ENCODE results near the gene TMEM218. TPM values are rescaled to one million over a fixed set of nuclear protein-coding genes. Genes with fewer than 3 reads are reported as not detected.

TMEM218 gene
- total and polyA plus RNA-seq, 2 donors (not counting 3 experiments of a cell fraction or from before 2014, with no cell fraction given): 23.8 to 45.1 TPM

DNA sequence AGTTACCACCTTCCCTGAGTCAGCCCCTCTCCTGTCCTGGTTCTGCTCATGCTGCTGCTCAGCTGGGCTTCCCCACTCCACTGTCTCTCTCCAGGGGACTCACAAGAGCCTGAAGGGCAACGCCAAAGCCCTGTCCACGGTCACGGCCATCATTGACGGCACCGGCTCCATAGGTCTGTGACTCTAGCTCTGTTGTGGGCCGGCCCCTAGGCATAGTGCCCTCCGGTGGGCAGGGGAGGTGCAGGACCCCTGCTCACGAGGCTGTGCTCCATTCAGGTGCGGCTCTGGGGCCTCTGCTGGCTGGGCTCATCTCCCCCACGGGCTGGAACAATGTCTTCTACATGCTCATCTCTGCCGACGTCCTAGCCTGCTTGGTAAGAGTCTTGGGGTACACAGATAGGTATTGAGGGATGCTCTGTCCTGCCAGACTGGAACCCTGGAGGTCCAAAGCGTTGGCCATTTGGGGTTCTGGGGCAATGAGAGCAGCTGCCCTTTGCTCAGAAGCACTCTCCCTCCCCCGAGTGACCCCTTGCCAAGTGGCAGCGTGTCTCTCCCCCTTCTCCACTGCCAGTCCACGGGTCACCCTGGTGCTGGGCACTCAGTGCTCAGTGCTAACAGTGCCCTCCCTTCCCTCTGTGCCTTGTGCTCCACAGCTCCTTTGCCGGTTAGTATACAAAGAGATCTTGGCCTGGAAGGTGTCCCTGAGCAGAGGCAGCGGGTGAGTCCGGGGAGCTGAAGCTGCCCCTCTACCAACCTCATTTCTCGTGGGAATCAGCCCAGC lies 25.9 kb downstream of the TMEM218 start:
- Histone ChIP-seq H3K4me1 (ENCODE audit: control insufficient read depth, extremely low read depth, insufficient read depth, low read length) (peaks cover 12% of the 10 kb centered on the region), H4K20me1 (replicated peaks; ENCODE audit: control insufficient read depth, extremely low read depth, insufficient read depth, low read length) (no peaks in the 10 kb centered on the region), H2AFZ (ENCODE audit: low read depth, low read length) (no peak overlapping the region), H3K27me3 (ENCODE audit: control insufficient read depth in 2 of 2, insufficient read depth in 2 of 2, low read length in 2 of 2) (no peaks in the 10 kb centered on the region), H3K9me3 (replicated peaks; ENCODE audit: control insufficient read depth, insufficient read depth, low read length) (no peaks in the 10 kb centered on the region), H3K27ac (ENCODE audit: insufficient read depth, low read depth, low read length) (no peak overlapping the region), H3K4me2 (ENCODE audit: insufficient read depth, low read length) (no peak overlapping the region), H3K36me3 (ENCODE audit: control insufficient read depth in 2 of 2, extremely low read depth in 1 of 2, insufficient read depth in 2 of 2, low read length in 2 of 2) (no peaks in the 10 kb centered on the region), H3K4me3 (replicated peaks in 1 of 3; ENCODE audit: insufficient read depth in 1 of 3, low read depth in 1 of 3, low read length in 3 of 3) (no peak overlapping the region), H3K9ac (replicated peaks; ENCODE audit: extremely low read depth, insufficient read depth, low read length) (no peak overlapping the region), H3K9me1 (replicated peaks; ENCODE audit: control insufficient read depth, extremely low read depth, insufficient read depth, low read length) (no peaks in the 10 kb centered on the region), H3K79me2 (ENCODE audit: control insufficient read depth, insufficient read depth, low read length) (no peaks in the 10 kb centered on the region)
- CTCF ChIA-PET: interaction anchor here (0.5 to 1.4 kb wide), 5 partner anchors 22 to 266 kb away, joined by 3 to 5 read pairs (median 3); partner anchors contain the start of genes ROBO4 and SLC37A2
- dilution Hi-C loops (cut with MboI; ENCODE audit: extremely low pct_ligation_motif_present, low sequenced_read_pairs): no loop called here
- no TSS peak for BruUV-seq (replicated peaks)
- FAIRE-seq (no peak), DNase-seq (ENCODE audit: low read depth, low spot score) (no peak)
- POLR2A ChIA-PET: no interaction called here
- TF ChIP-seq, protein P1, sequence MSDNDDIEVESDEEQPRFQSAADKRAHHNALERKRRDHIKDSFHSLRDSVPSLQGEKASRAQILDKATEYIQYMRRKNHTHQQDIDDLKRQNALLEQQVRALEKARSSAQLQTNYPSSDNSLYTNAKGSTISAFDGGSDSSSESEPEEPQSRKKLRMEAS (IDR thresholded peaks at IDR 0.05; ENCODE audit: insufficient read depth, insufficient read length): no peak
- TF ChIP-seq FOS (IDR thresholded peaks at IDR 0.05; ENCODE audit: borderline replicate concordance, insufficient read depth, low read length) (no peak), POLR2A (IDR thresholded peaks at IDR 0.05; ENCODE audit: low read depth, low read length) (no peak), POLR2AphosphoS5 (IDR thresholded peaks at IDR 0.05; ENCODE audit: insufficient read depth, low read depth, low read length) (no peak), EZH2 (IDR thresholded peaks at IDR 0.05; ENCODE audit: borderline replicate concordance, low read depth, low read length, severe bottlenecking) (no peak), GATA2 (IDR thresholded peaks at IDR 0.05; ENCODE audit: insufficient read depth, insufficient read length, low read depth, low read length) (no peak), JUN (IDR thresholded peaks at IDR 0.05; ENCODE audit: borderline replicate concordance, insufficient read depth, insufficient read length, low read depth) (no peak), MYC (IDR thresholded peaks at IDR 0.05; ENCODE audit: low read depth, low read length) (no peak)
- TF ChIP-seq, protein P2, sequence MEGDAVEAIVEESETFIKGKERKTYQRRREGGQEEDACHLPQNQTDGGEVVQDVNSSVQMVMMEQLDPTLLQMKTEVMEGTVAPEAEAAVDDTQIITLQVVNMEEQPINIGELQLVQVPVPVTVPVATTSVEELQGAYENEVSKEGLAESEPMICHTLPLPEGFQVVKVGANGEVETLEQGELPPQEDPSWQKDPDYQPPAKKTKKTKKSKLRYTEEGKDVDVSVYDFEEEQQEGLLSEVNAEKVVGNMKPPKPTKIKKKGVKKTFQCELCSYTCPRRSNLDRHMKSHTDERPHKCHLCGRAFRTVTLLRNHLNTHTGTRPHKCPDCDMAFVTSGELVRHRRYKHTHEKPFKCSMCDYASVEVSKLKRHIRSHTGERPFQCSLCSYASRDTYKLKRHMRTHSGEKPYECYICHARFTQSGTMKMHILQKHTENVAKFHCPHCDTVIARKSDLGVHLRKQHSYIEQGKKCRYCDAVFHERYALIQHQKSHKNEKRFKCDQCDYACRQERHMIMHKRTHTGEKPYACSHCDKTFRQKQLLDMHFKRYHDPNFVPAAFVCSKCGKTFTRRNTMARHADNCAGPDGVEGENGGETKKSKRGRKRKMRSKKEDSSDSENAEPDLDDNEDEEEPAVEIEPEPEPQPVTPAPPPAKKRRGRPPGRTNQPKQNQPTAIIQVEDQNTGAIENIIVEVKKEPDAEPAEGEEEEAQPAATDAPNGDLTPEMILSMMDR (IDR thresholded peaks at IDR 0.05; ENCODE audit: extremely low read depth in 1 of 2, insufficient read depth in 1 of 2, low read depth in 1 of 2, low read length in 2 of 2): no peak
- intact Hi-C loops (cut with micrococcal nuclease): no loop called here
